Right kidney (tissue), 1 donor: ENCODE data around the gene NHLH1.

Experiments
- DNase-seq: peaks from one replicate; pipeline ENCODE4 v3.0.0-alpha.2; 2016

The NHLH1 gene

DNA sequence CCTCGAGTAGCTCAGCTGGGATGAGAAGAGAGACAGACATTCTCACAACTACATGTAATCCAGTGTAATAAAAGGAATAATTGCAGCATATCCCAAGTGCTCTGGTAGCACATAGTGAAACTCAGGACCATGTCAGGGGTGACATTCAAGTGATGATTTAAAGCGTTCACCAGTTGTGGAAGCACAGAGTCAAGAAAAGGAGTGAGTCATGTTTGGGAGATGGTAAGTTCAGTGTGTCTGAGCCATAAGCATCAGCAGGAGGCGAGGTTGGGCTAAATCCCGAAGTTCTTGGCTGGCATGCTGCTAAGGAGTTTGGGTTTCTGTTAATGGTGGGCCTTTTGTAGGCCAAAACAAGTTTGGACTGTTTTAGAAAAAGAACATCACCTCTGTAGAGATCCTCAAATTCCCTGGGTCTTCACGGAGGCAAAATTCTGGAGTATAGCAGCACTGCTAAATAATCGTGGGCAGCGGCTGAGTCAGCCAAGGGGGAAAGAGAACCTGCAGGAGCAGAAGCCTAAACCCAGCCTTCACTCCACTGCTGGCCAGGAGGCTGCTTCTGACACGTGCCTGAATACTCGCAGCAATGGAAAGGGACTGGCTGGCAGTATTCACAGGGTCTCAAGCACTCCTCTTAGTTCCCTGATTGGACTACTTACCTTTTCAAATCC, 7.2 kb upstream of the NHLH1 start:
- no peak for DNase-seq

DNA sequence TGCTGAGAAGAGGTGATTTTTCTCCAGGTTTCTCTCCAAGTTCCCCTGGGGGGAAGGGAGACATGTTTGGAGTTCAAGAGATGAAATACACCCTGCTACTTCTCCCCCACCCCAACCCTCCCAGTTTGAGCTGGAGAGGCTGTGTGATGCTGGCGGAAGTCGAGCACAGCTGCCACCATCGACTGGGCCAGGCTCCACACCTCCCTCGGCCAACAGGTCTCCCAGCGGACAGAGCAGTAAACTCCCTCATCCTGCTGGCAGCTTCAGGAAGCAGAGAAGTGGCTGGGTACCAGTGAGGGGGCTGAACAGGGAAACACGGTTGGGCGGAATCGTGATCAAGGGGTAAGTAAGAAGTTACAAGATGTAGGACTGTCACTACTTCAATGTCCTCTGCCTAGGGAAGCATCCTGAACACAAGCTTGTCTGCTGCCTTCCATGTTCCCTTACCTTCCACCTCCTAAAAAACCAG, 6.6 kb upstream of the NHLH1 start:
- DNase-seq = no peak

DNA sequence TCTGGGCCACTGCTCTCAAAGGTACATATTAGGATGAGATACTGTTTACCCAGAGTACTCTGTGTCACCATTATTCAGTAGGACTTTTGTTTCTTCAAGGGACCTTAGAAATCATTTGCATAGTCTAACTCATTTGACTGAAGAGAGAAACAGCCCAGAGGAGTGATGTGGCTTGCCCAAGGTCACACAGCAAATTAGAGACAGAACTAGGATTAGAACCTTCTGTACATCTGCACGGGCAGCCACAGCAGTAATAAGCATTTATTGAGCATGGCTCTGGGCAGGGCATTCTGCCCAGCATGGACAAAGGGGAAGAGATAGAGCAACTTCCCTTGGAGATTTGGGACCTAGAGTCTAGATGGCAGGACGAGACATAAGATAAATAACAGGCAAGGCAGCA, 5.7 kb upstream of the NHLH1 start:
- DNase-seq = no peak

DNA sequence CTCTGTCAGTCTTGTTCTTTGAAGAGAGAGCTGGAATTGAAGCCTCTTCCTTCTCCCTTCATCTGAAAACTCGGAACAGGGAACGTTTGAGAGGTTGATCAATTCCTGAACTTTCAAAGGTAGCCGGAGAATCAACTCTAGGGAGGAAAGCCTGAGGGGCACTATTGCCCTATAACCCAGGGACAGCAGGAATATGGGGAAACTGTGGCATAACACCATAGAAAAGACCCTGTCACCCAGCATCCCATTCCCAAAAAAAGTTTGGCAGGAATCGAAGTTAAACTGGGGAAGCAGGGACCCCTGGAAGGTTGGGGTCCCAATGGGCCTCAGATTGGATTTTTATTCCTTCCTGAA, 5.1 kb upstream of the NHLH1 start:
- DNase-seq = no peak

DNA sequence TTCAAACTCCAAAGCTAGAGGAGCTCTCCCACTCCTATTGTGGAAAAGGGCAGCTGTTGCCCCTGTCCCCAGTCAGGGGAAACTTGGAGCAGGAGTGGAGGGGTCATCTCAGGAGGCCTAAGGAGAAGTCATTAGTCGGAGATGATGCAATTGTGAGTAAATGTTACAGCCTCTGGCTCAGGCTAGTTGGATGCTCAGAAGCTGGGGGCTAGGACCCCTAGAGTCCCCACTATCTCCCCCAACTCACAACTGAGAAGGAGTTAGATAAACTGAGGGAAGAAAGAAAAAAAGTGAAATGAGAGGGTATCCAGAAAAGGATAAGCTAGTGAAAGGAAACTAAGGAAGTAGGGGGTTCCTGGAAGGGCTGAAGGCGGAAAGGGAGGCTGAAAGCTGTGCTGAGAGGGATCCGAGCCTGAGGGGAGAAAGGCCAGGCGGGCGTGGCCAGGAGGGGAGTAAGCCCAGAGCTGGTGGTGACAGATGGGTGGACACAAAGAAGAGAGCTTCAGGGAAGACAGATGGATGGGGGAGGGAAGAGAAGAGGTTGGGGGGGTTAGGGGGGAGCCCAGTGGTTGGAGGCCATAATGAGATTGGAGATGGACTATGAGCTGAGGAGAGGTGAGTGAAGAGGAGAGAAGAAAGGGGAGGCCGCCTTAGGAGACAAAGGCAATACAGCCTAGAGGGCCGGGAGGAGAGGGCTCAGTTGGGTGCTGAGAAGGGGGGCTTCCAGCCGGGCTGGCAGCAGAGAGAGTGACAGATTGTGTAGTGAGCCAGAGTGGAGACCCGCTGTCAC, 4.5 kb upstream of the NHLH1 start:
- no peak for DNase-seq

DNA sequence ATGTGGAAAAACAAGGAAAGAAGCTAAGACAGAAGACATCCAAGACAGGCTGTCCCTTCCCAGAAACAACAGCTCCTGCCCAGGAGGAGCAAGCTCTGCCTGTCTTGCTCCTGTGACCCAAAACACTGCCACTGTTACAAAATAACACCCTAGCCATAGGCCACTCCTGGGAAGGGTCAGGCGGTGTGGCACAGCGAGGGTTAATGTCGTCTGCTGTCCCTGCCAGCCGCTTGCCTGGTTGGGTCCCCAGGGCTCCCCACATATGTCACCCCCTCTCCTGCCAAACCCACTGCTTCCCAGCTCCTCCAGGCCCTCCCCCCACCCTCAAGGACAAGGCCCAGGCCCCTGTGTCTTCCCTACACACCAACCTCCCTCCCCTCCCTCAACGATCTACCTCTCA, 3.9 kb upstream of the NHLH1 start:
- no peak for DNase-seq

DNA sequence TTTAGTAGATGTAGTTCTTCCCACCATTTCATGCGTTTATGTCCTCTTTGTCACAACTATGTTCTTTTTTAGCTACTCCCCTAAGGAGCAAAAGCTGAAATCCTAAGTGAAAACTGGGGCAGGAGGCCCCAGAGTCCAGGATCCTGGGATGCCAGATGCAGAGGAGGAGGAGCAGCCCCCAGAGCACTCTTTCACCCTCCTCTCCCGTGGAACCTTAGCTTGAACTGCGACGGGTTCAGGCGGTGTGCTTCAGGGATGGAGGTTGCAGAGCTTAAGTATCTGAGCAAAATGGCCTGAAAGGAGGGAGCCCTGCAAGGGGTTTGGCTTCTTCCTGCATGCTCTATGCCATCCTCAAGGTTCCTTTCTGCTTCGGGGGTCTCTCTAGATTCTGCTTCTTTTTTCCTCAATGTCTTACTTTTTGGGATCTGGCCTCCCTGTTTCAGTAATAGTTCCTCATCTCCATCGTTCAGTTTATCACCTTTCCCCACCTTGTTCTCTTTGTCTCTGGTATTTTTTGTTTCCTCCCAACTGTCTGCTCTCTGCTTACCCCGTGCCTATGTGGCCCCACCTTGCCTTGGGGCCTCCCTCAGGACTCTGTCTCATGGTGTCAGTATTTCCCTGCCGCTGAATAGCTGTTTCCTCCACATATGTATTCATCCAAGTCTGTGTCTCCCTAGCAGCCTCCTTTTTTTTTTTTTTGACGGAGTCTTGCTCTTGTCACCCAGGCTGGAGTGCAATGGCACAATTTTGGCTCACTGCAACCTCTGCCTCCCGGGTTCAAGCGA, 2.7 kb upstream of the NHLH1 start:
- no peak for DNase-seq

DNA sequence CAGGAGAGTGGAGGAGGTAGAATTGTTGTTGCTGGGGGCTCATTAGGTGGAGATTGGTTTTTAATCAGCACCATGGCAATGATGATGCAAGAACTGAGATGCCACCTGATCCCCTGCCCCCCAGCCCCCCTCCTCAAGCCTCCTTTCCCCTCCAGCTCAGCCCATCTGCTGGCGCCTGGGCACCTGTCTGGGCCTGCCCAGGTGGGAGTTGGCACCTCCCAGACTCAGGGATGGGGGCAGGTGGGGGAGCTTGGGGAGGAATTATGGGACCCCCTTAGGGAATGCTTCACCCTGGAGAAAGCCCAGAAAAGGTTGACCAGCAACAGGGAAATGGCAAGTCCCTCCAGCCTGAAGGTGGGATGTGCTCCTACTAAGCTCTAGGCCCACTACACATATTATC, 1.5 kb upstream of the NHLH1 start:
- DNase-seq = no peak

DNA sequence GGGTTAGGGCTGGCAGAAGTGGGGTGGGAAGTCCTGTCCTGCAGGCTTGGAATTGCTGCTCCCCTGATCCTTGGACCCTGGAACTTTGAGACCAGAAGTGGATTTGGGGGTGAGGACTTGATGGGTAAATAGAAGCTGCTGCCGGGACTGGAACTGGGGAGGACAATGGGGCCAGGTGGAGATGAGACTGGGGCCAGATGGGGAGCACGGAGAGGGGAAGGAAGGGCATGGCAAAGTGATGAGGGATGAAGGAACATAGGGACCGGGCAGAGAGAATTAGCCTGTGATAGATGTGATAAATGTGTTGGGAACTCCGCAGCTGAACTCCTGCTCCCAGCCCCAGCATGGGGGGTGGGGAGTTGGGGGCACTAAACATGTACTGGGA, 637 bp downstream of the NHLH1 start:
- DNase-seq = no peak

DNA sequence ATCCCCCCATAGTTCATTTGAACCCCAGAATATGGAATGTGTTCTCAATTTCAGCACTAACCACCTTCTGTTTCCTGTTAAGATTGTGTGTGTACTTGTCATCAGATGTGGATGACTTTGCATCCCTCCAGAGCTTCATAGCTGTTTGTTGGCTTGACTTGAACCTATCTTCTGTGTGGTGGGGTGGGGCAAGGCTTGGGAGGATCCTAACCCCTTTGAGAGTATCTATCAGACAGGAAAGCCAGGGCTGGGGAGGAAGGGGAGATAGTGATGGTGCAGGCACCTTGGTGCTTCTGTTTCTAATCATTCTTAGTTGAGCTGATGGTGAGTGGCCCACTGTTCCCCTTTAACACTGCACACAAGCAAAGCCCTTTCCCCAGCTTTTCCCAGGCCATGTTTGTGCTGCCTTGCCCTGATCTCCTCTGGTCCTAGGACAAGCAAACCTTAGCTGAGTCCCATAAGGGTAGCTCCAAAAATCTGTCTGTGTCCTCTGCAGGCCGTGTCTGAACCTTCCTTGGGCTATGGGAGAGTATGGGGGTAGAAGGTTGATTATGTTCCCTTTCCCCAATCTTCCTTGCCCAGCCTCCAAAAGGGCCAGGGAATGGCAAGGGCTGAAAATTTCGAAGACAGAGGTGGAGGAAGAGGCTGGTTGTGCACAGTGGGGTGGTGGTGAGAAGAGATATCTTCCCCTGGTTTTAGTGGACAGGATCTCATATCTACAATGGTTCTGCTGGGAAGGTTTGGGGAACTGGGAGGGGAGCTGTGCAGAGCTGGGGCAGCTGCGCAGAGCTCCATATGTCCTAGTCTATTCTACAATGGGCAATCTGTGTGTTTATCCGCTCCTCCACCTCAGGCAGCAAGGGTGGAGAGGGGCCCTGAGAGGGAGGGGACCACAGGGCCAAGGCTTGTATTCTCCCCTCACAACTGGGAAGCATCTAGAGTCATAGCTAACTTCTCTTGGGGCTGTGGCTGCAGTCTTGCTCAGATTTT, 1.4 kb downstream of the NHLH1 start:
- DNase-seq = no peak

DNA sequence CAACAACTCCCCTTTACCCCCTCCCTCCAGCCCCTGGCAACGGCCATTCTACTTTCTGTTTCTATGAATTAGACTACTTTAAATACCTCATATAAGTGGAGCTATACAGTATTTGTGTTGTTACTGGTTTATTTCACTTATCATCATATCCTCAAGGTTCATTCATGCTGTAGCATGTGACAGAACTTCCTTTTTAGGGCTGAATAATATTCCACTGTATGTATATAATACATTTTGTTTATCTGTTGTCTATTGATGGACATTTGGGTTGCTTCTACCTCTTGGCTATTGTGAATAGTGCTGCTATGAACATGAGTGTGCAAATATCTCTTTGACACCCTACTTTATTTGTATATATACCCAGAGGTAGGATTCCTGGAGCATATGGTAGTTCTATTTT, 2.2 kb downstream of the NHLH1 start:
- no peak for DNase-seq

DNA sequence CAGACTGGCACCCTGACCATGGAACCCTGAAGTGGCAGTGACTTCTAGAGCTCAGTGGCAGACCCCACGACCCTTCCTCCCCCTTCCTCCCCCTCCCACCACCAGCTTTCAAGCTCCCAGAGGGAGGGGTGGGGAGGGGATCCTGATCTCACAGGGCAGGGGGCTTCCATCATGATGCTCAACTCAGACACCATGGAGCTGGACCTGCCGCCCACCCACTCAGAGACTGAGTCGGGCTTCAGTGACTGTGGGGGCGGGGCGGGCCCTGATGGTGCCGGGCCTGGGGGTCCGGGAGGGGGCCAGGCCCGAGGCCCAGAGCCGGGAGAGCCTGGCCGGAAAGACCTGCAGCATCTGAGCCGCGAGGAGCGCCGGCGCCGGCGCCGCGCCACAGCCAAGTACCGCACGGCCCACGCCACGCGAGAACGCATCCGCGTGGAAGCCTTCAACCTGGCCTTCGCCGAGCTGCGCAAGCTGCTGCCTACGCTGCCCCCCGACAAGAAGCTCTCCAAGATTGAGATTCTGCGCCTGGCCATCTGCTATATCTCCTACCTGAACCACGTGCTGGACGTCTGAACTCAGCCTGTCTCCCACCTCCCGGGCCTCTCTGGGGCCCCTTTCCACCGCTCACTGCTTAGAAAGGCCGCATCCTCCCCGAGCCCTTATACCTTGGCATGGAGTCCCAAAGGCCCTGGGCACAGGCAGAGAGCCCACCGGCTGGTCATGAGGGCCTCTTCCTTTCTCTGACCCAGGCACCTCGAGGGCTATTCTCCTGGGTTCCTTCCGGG, 3.9 kb downstream of the NHLH1 start:
- DNase-seq = no peak

DNA sequence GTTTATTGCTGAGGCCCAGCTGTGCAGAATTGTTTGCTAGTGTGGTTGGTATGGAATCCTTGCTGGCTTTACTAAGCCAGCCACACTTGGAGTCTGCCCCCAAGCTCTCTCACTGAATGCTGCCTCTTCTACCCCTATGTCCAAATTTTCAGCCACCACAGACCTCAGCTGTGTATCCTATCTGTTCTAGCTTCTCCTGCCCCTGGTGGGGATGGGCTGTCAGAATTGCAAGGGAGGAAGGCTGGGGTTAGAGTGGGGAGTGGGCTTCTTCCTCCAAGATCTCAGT, 4.4 kb downstream of the NHLH1 start:
- DNase-seq = no peak

DNA sequence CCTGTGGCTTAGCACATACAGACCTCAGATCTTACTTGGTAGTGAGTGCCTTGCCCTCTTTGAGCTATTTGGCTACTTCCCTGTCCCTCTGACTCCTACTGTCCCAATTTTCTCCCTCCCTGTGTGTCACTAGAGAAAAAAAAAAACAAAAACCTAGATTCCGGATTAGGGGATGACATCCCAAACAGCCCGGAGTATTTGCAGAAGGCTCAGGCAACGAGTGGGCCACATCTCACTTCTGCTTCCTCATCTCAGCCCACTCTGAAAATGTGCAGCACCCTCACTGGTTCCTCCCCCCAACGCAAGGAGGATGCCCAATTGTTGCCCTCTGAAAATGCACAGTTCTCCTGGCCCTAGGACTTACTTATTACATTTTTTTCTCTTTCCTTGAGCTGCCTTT, 4.9 kb downstream of the NHLH1 start:
- DNase-seq = no peak

DNA sequence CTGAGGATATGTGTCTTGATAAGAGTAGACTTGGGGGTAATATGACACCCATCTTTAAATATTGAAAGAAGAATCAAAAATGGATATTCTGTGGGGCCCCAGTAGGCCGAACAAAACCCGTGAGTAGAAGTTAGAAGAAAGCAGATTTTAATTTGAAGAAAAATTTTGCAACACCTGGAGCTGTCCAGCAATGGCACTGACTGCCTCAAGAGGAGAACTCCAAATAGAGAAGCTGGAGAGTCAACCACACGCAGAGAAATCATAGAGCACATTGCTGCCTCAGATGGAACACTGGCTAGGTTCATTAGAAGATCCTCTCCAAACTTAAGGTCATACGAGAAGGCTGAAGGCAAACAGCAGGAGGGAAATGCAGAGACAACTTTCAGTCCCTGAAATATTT, 6.8 kb downstream of the NHLH1 start:
- DNase-seq = no peak

DNA sequence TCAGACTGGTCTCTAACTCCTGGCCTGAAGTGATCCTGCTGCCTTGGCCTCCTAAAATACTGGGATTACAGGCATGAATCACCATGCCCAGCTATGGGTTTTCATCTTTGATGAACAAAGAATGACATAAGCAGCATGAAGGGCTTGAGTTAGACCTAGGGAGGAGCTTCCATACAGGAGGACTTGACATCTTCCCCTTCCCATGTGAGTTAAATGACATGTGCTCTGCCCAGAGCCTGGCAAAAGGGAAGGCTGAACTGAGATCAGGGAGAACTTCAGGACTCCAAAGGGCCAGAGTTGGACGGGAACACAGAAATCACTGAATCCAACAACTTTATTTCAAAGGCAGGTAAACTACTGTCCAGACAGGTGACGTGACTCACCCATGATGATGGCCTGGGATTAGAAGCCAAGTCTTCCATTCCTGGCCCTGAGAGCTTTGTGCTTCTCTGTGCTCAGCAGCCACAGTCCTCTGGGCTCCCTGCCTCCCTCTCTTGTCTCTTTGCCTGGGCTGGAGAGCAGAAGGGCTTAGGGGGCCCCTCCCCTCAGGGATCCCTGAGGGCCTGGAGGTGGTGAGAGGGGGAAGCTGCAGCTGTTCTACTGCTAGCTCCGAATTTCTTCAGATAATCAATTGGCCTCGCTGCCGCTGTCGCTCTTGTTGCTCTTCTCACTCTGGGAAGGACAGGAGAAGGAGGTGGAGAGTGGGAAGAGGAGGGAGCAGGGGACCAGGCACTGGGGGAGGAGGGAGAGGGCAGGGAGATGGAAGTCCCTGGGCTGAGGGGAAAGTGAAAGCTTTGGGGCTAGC, 7.6 kb downstream of the NHLH1 start:
- DNase-seq = no peak

DNA sequence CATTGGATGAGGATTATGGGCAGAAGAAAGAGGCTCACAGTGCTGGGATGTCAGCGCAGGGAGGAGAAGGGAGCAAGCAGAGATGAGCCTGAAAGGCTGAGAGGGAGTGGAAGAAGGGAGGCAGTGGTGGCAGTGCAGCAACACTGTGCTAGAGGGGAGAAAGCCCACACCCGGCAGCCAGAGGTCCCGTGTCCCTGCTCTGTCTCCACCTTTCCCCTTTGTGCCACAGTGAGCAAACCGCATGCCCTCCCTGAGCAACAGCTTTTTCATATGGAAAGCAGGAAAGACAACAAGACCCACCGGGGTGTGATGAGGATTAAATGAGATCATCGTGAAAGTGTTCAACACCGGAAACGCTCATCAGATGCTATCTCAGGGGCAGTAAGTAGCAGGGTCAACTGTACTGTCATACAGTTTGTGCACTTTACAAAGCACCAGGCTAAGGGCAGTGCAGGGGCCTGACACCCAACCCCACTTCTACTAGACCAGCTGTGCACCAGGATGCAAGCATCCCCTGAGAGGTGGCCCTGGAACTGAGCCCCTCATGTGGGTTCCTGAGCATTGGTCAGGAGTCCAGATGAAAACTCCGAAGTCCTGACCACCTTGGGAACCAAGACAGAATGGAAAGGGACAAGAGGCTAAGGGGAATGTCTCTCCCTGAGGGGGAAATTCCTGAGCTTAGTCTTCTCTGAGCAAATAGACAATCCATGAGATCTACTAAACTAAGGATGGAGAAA, 9.1 kb downstream of the NHLH1 start:
- DNase-seq = peak; percentile 20

DNA sequence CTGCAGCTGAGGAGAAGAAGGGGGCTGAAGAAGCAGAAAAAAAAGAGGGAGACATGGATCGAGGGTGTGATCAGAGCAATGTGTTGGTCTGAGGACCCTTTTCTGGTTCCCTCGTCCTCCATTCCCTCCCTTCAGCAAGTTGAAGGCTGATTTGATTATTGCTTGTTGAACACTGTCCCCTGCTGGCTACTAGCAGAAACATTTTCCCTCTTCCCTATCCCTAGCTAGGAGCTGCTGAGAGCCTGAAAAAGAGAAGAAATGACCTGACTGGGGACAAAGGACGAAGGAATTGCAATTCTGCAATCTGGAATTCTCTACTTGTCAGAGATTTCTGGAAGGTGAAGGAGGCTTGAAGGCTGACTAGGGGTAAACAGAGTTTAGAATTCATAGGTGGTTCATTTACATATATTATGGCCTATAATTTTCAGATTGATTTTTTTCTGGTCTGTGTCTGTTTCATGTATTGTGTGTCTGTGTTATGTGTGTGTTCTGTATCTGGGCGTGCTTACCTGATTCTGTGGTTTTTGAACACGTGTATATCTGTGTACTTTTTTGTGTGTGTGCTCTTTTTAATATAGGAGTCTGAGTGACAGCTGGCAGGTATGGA, 9.8 kb downstream of the NHLH1 start:
- peak; percentile 29 for DNase-seq

DNA sequence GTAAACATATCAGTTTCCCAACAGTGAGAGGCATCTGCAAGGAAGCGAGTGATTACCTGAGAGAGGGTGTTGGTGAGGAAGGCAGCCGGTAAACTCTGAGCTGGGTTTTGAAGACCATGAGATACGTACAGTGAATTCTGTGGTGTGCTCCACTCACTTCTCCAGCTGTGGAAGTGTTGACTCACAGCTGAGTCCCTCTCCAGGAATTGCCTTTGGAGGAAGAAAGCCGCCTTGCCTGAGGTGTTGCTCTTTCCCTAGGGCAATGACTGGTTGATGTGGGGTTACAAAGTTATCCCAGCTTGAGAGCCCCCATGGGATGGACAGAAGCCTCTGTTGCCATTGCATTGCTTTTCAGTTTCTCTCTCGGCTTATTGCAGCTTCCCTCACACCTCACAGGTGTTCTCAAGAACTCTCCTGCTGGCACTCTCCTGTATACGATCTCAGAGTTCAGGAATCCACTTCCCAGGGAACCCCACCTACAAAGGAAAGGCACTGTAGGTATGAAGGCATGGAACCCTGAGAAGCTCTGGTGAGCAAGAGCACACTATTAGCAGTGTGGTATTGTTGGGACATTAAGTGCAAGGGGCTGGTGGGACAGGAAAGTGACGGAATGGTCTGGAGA, 10.8 kb downstream of the NHLH1 start:
- DNase-seq = no peak
